MM.1S (cell line): ENCODE results near the gene UGT1A1.
"Not testable (repeated sequence)": the region's sequence is repeated elsewhere in the genome, so short reads cannot be mapped to it uniquely, and the experiment has no call there.

Source experiments
- DNase-seq: peaks from one replicate; pipeline ENCODE4 v3.0.0-alpha.2; 2015
- H2AFZ ChIP-seq: fragments of 300-600 bp; sonication (generic); 2 replicates; pipeline ENCODE4 v1.6.0; 2016; ENCODE audit warnings: antibody characterized with exemption, low read length
- H3F3A ChIP-seq: fragments of 300-600 bp; sonication (generic); 2 replicates; pipeline ENCODE4 v1.6.1; 2016; ENCODE audit warnings: mild to moderate bottlenecking, antibody characterized with exemption, low read length, moderate library complexity, mixed read lengths; ENCODE audit not compliant: insufficient read depth
- H3K27ac ChIP-seq: fragments of 300-600 bp; sonication (generic); 2 replicates; pipeline ENCODE4 v1.5.1; 2016; ENCODE audit warnings: mild to moderate bottlenecking, low read length
- H3K27me3 ChIP-seq: fragments of 300-600 bp; sonication (generic); replicated peaks from 2 replicates; pipeline ENCODE4 v1.6.0; 2016; ENCODE audit warnings: low read length; ENCODE audit not compliant: insufficient read depth
- H3K36me3 ChIP-seq: fragments of 300-600 bp; sonication (generic); replicated peaks from 2 replicates; pipeline ENCODE4 v1.6.1; 2016; ENCODE audit warnings: mild to moderate bottlenecking, low read length, mixed read lengths; ENCODE audit not compliant: insufficient read depth
- H3K4me1 ChIP-seq: fragments of 300-600 bp; sonication (generic); 2 replicates; pipeline ENCODE4 v1.6.1; 2016; ENCODE audit warnings: low read length, mixed read lengths
- H3K4me2 ChIP-seq: fragments of 300-600 bp; sonication (generic); 2 replicates; pipeline ENCODE4 v1.6.0; 2016; ENCODE audit warnings: low read depth, low read length
- H3K4me3 ChIP-seq: fragments of 300-600 bp; sonication (generic); 2 replicates; pipeline ENCODE4 v1.5.1; 2016; ENCODE audit warnings: low read length, mixed read lengths
- H3K79me2 ChIP-seq: fragments of 300-600 bp; sonication (generic); 2 replicates; pipeline ENCODE4 v1.6.1; 2016; ENCODE audit warnings: mixed run types, low read length, mixed read lengths
- H3K9ac ChIP-seq: fragments of 300-600 bp; sonication (generic); 2 replicates; pipeline ENCODE4 v1.6.1; 2016; ENCODE audit warnings: low read length, mixed read lengths
- H3K9me2 ChIP-seq: fragments of 300-600 bp; sonication (generic); replicated peaks from 2 replicates; pipeline ENCODE4 v1.6.1; 2016; ENCODE audit warnings: mild to moderate bottlenecking, low read length, mixed read lengths; ENCODE audit not compliant: insufficient read depth
- H3K9me3 ChIP-seq: fragments of 300-600 bp; sonication (generic); replicated peaks from 2 replicates; pipeline ENCODE4 v1.6.1; 2016; ENCODE audit warnings: mild to moderate bottlenecking, low read length, mixed read lengths; ENCODE audit not compliant: insufficient read depth
- H4K20me1 ChIP-seq: fragments of 300-600 bp; sonication (generic); 2 replicates; pipeline ENCODE4 v1.6.1; 2016; ENCODE audit warnings: mild to moderate bottlenecking, low read length, moderate library complexity, mixed read lengths; ENCODE audit not compliant: insufficient read depth
- CTCF ChIP-seq: fragments of 300-600 bp; sonication (generic); IDR thresholded peaks from 2 replicates; pipeline ENCODE4 v1.5.1; 2016; ENCODE audit warnings: antibody characterized with exemption, low read length, mixed read lengths
- EZH2 ChIP-seq: fragments of 300-600 bp; sonication (generic); optimal IDR thresholded peaks from 2 replicates; pipeline ENCODE3; 2017; ENCODE audit warnings: low read depth, mild to moderate bottlenecking, antibody characterized with exemption, low read length, mixed read lengths
- EZH2phosphoT487 ChIP-seq: fragments of 300-600 bp; sonication (generic); IDR thresholded peaks from 2 replicates; pipeline ENCODE4 v1.6.1; 2018; ENCODE audit warnings: antibody characterized with exemption, low read length

Gene UGT1A1

DNA sequence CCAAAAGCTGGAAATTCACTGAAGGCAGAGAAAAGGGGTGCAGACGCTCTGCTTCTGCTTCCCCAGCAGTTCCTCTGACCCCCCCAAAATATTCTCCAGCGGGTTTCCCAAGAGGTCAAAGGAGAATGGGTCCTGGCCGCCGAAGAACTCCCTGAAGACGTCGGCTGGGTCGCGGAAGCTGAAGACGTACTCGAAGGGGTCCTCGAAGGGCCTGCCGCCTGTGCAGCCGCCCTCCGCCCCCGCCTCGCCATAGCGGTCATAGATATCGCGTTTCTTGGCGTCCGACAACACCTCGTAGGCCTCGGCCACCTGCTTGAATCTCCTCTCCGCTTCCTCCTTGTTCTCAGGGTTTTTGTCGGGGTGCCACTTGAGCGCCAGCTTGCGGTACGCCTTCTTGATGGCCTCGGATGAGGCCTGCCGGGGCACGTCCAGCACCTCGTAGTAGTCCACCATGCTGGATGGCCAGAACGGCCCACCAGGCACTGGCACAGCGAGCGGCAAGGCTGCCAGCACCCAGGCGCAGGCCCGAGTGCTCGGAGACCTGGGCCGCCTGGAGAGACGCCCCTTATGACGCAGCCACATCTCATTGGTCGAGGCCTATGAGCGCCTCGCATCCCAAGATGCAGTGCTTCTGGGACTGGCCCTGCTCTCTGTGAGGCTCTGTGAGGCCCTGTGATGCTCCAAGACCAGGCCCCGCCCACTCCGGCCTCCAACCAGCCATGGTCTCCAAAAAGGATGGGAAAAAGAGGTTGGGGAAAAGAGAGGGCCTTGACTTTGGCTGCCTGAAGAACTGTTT is 16.4 kb upstream of the UGT1A1 start:
- H3K4me1 ChIP-seq: no peaks in the 10 kb centered on the region
- H3K4me2 ChIP-seq: no peak overlapping the region
- TF ChIP-seq EZH2: no peak
- no peak for TF ChIP-seq CTCF
- no peak for TF ChIP-seq EZH2phosphoT487
- no peaks in the 10 kb centered on the region for H3K27me3 ChIP-seq
- no peak overlapping the region for H2AFZ ChIP-seq
- no peaks in the 10 kb centered on the region for H3K9me2 ChIP-seq
- no peaks in the 10 kb centered on the region for H4K20me1 ChIP-seq
- H3K9ac ChIP-seq: no peak overlapping the region
- H3F3A ChIP-seq: no peaks in the 10 kb centered on the region
- no peak for DNase-seq
- no peaks in the 10 kb centered on the region for H3K9me3 ChIP-seq
- no peaks in the 10 kb centered on the region for H3K36me3 ChIP-seq
- no peaks in the 10 kb centered on the region for H3K79me2 ChIP-seq
- no peak overlapping the region for H3K27ac ChIP-seq
- no peak overlapping the region for H3K4me3 ChIP-seq

- no peaks in the 10 kb centered on the region for H3K79me2 ChIP-seq
- no peak overlapping the region for H3K27ac ChIP-seq
- H3K4me2 ChIP-seq: no peak overlapping the region
- H3K36me3 ChIP-seq: no peaks in the 10 kb centered on the region
- no peak overlapping the region for H2AFZ ChIP-seq
- H3K9me3 ChIP-seq: no peaks in the 10 kb centered on the region
- H4K20me1 ChIP-seq: no peaks in the 10 kb centered on the region
- H3F3A ChIP-seq: no peaks in the 10 kb centered on the region
- H3K9me2 ChIP-seq: no peaks in the 10 kb centered on the region
- no peaks in the 10 kb centered on the region for H3K27me3 ChIP-seq
- no peaks in the 10 kb centered on the region for H3K4me1 ChIP-seq
- TF ChIP-seq CTCF: no peak
- no peak for TF ChIP-seq EZH2
- TF ChIP-seq EZH2phosphoT487: no peak
- no peak for DNase-seq
- H3K4me3 ChIP-seq: no peak overlapping the region
- H3K9ac ChIP-seq: no peak overlapping the region
Observed at GRCh38 chr2:233745073-233745755, 14.9 kb upstream of the UGT1A1 start.

GRCh38 chr2:233745838-233746237 is 14.2 kb upstream of the UGT1A1 start:
- H3F3A ChIP-seq, H3K4me3 ChIP-seq, H3K4me2 ChIP-seq, H3K27ac ChIP-seq, H3K79me2 ChIP-seq, H3K9me2 ChIP-seq, H4K20me1 ChIP-seq, H3K9me3 ChIP-seq, H3K4me1 ChIP-seq, DNase-seq, H3K9ac ChIP-seq, H3K36me3 ChIP-seq, H2AFZ ChIP-seq, H3K27me3 ChIP-seq: not testable (repeated sequence)
